Endodermal cell (in vitro differentiated cells): ENCODE results near the gene DROSHA. TPM values are rescaled to one million over a fixed set of nuclear protein-coding genes. Genes with fewer than 3 reads are reported as not detected.

ENCODE experiments used
- DNase-seq: peaks from one replicate; pipeline ENCODE4 v3.0.0-alpha.2; 2017
- H3K27ac ChIP-seq: 2 replicates; pipeline ENCODE4 v1.5.1; 2013; ENCODE audit warnings: mild to moderate bottlenecking, low read depth, low read length, moderate library complexity
- H3K27me3 ChIP-seq: 2 replicates; pipeline ENCODE4 v1.6.1; 2013; ENCODE audit warnings: mild to moderate bottlenecking, low read length, moderate library complexity; ENCODE audit not compliant: insufficient read depth, control insufficient read depth, poor library complexity, severe bottlenecking
- H3K36me3 ChIP-seq: 2 replicates; pipeline ENCODE4 v1.7.0; 2013; ENCODE audit warnings: mild to moderate bottlenecking, low read length, moderate library complexity; ENCODE audit not compliant: control insufficient read depth, insufficient read depth
- H3K4me1 ChIP-seq: one replicate; pipeline ENCODE4 v1.7.0; 2013; ENCODE audit warnings: low read length; ENCODE audit not compliant: control insufficient read depth, insufficient read depth
- H3K4me3 ChIP-seq: 2 replicates; pipeline ENCODE4 v1.5.1; 2013; ENCODE audit warnings: mild to moderate bottlenecking, low read length, moderate library complexity
- H3K9ac ChIP-seq: 2 replicates; pipeline ENCODE4 v1.6.1; 2013; ENCODE audit warnings: mild to moderate bottlenecking, low read length, moderate library complexity; ENCODE audit not compliant: poor library complexity, severe bottlenecking; ENCODE audit errors: extremely low read depth
- H3K9me3 ChIP-seq: 2 replicates; pipeline ENCODE4 v1.6.1; 2013; ENCODE audit warnings: mild to moderate bottlenecking, low read length, moderate library complexity; ENCODE audit not compliant: control insufficient read depth
- H3K27ac Mint-ChIP-seq: 2 replicates; pipeline ENCODE4 v1.8.0; 2020; ENCODE audit warnings: mixed read lengths
- H3K27me3 Mint-ChIP-seq: 2 replicates; pipeline ENCODE4 v1.8.0; 2021; ENCODE audit warnings: mild to moderate bottlenecking, mixed read lengths; ENCODE audit not compliant: insufficient read depth
- H3K36me3 Mint-ChIP-seq: 2 replicates; pipeline ENCODE4 v1.8.0; 2020; ENCODE audit warnings: low read depth, mixed read lengths
- H3K4me1 Mint-ChIP-seq: 2 replicates; pipeline ENCODE4 v1.8.0; 2020; ENCODE audit warnings: mixed read lengths
- H3K4me3 Mint-ChIP-seq: 2 replicates; pipeline ENCODE4 v1.8.0; 2020; ENCODE audit warnings: mild to moderate bottlenecking, moderate library complexity, mixed read lengths
- H3K9me3 Mint-ChIP-seq: 2 replicates; pipeline ENCODE4 v1.8.0; 2020; ENCODE audit warnings: mild to moderate bottlenecking, mixed read lengths
- WGBS, 2 experiments: methylation state at CpG; one replicate each; pipeline versions ENCODE4 v1.1.5 to v1.1.7; 2013; ENCODE audit warnings: missing lambda C conversion rate in 2 of 2, mixed read lengths in 1 of 2; ENCODE audit not compliant: insufficient coverage in 1 of 2, insufficient read length in 1 of 2; 5-methylcytosine and 5-hydroxymethylcytosine counted together
- total RNA-seq, 2 donors: library from RNA; stranded (reverse); fragmentation: NEBNext Ultra II Directional in 1 of 2; extraction: Animal tissue kit (Norgen Biotek cat#: 25700) in 1 of 2; gene quantifications; 2 replicates in 1 of 2; 3 replicates in 1 of 2; pipeline ENCODE4 v1.2.1, GENCODE V29; 2021
- TF ChIP-seq, protein P1 (sequence below): fragments of 200-600 bp; sonication (generic); conservative IDR thresholded peaks from 2 replicates; pipeline ENCODE4 v1.5.0; 2021; ENCODE audit warnings: antibody characterized with exemption, mild to moderate bottlenecking

DROSHA gene
- total RNA-seq, 2 donors from 2014 or later = 116 to 132 TPM

DNA sequence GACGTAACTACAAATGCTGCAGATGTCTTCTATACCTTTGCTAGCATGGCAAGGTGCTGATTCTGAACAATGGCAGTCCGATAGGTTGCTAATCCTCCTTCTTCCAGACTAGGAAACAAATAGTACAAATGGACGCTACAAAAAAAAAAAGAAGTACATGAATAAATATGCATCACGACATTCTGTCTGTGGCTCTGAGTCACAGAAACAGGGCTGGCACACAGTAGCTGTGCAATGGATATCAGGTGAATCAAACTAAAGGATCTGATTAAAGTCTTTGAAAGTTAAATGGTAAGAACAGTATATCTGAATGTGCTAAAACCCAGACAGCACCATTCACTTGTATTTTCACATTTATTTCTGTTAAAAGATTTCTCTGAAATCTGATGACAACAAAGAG, 96.2 kb downstream of the DROSHA start:
- Histone ChIP-seq H3K36me3 (peaks cover 60% of the 10 kb centered on the region), H3K4me1 (no peaks in the 10 kb centered on the region), H3K9me3 (no peaks in the 10 kb centered on the region), H3K4me3 (no peak overlapping the region), H3K27ac (no peak overlapping the region), H3K27me3 (no peaks in the 10 kb centered on the region), H3K9ac (no peak overlapping the region)
- no peak overlapping the region for H3K4me3 Mint-ChIP-seq
- no peaks in the 10 kb centered on the region for H3K27me3 Mint-ChIP-seq
- DNase-seq = no peak
- H3K4me1 Mint-ChIP-seq = peaks cover 11% of the 10 kb centered on the region
- H3K9me3 Mint-ChIP-seq = no peaks in the 10 kb centered on the region
- peaks cover 64% of the 10 kb centered on the region for H3K36me3 Mint-ChIP-seq
- TF ChIP-seq, protein P1, sequence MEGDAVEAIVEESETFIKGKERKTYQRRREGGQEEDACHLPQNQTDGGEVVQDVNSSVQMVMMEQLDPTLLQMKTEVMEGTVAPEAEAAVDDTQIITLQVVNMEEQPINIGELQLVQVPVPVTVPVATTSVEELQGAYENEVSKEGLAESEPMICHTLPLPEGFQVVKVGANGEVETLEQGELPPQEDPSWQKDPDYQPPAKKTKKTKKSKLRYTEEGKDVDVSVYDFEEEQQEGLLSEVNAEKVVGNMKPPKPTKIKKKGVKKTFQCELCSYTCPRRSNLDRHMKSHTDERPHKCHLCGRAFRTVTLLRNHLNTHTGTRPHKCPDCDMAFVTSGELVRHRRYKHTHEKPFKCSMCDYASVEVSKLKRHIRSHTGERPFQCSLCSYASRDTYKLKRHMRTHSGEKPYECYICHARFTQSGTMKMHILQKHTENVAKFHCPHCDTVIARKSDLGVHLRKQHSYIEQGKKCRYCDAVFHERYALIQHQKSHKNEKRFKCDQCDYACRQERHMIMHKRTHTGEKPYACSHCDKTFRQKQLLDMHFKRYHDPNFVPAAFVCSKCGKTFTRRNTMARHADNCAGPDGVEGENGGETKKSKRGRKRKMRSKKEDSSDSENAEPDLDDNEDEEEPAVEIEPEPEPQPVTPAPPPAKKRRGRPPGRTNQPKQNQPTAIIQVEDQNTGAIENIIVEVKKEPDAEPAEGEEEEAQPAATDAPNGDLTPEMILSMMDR = no peak
- WGBS, 2 experiments = 91 to 96% methylated on average over 4 of the region's 4 CpGs
- H3K27ac Mint-ChIP-seq = no peak overlapping the region

DNA sequence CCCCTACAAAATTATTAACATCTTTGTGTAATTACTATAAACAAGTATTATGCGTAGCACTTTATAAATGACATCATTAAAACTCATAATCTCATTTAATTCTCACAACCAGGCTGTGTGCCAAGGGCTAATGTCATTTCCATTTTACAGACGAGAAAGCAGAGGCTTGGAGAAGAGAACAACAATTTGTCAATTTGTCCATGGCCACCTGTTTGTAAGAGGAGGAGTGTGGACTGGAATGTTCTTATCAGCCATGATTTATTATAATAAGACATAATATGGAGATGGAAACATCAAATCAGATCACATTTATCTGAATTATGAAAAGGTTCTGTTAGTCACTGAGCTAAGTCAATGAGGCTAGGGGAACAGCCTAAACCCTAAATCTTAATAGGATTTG, 97.0 kb downstream of the DROSHA start:
- Mint-ChIP-seq H3K36me3 (peaks cover 68% of the 10 kb centered on the region), H3K27ac (no peak overlapping the region), H3K4me1 (peaks cover 11% of the 10 kb centered on the region), H3K27me3 (no peaks in the 10 kb centered on the region), H3K4me3 (no peak overlapping the region), H3K9me3 (no peaks in the 10 kb centered on the region)
- H3K27ac ChIP-seq = no peak overlapping the region
- H3K4me3 ChIP-seq = no peak overlapping the region
- H3K4me1 ChIP-seq = no peaks in the 10 kb centered on the region
- H3K9ac ChIP-seq = no peak overlapping the region
- 95% methylated on average over 2 of the region's 2 CpGs; no CpG with 5 or more reads in 1 of the 2 experiments for WGBS, 2 experiments
- H3K36me3 ChIP-seq = peaks cover 68% of the 10 kb centered on the region
- DNase-seq = no peak
- no peaks in the 10 kb centered on the region for H3K27me3 ChIP-seq
- TF ChIP-seq, protein P1 = no peak
- H3K9me3 ChIP-seq = no peaks in the 10 kb centered on the region

DNA sequence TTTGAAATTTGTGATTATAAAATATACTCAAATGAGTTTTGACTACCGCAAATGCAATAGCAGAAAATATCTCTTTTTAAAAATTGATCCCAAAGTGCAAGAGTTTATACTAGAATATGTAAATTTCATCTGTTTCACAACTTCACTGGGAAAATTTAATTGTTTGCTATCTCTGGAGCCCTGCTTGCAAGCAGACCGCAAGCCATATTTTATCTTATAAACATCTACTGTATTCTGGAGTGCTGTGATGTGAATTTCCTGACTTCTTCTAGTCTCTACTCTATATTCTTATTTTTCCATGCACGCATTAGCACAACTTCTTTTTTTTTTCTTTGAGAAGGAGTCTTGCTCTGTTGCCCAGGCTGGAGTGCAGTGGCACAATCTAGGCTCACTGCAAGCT, 98.7 kb downstream of the DROSHA start:
- H3K9me3 Mint-ChIP-seq = no peaks in the 10 kb centered on the region
- Histone ChIP-seq H3K27me3 (no peaks in the 10 kb centered on the region), H3K9me3 (no peaks in the 10 kb centered on the region), H3K36me3 (peaks cover 75% of the 10 kb centered on the region), H3K4me1 (peaks cover 5% of the 10 kb centered on the region), H3K4me3 (no peak overlapping the region), H3K9ac (no peak overlapping the region), H3K27ac (no peak overlapping the region)
- H3K27me3 Mint-ChIP-seq = no peaks in the 10 kb centered on the region
- TF ChIP-seq, protein P1 = no peak
- no peak overlapping the region for H3K4me3 Mint-ChIP-seq
- 98% methylated on average over 2 of the region's 3 CpGs; no CpG with 5 or more reads in 1 of the 2 experiments for WGBS, 2 experiments
- H3K36me3 Mint-ChIP-seq = peaks cover 56% of the 10 kb centered on the region
- no peak overlapping the region for H3K27ac Mint-ChIP-seq
- DNase-seq = no peak
- H3K4me1 Mint-ChIP-seq = peaks cover 15% of the 10 kb centered on the region
